DMS153 (cell line): ENCODE measurements around the gene SLC25A15.
A peak's percentile ranks its signal among the peaks of the same experiment; 100 is the strongest.
"Not testable (repeated sequence)": the region's sequence is repeated elsewhere in the genome, so short reads cannot be mapped to it uniquely, and the experiment has no call there.

Experiments
- DNase-seq: peaks from one replicate; lab custom pipeline; 2025; lab: John Stamatoyannopoulos, UW

The SLC25A15 gene

DNA sequence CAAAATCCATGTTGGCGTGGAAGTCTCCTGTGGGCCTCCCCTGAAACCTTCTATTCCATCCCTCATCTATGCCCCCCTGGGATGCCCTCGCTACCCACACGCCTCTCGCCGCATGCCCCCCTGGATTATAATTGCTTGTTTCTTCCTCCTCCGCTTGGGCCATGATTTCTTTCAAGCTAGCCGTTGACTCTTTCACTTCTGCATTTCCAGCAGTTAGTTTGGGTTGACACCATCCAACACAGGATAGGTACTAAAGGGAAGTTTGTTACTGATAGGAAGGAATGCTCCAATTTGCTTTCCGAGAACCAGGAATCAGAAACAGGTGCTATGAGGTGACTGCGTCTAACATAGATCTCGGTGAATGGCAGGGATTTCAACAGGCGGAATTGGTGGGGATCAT is 7.7 kb upstream of the SLC25A15 start:
- no peak for DNase-seq

DNA sequence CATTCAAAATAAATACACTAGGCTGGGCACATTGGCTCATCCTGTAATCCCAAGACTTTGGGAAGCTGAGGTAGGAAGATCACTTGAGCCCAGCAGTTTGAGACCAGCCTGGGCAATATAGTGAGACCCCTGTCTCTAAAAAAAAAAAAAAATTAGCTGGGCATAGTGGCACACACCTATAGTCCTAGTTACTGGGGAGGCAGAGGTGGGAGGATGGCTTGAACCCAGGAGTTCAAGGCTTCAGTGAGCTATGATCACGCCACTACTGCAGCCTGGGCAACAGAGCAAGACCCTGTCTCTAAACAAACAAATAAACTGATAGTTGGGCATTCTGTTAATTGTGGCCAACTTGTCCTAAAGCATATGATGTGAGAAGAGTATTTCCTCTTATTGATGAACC is 6.4 kb upstream of the SLC25A15 start:
- not testable (repeated sequence) for DNase-seq

DNA sequence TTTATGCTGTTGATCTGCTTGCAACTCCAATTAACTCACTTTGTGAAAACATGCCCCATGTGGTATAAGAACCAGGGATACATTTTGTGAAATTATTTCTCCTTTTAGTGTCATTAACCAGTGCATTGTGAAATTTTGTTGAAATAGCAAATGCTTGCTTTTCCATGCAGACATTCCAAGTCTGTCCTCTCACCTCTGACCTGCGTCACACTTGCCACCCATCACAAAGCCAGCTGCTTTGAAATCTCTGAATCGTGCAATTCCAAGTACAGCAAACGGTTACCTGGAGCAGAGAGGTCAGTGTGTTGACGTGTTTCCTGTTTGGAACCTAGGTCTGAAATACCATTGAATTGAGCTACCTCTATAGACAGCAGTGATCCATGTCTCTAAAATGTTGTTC is 4.9 kb upstream of the SLC25A15 start:
- DNase-seq: no peak

DNA sequence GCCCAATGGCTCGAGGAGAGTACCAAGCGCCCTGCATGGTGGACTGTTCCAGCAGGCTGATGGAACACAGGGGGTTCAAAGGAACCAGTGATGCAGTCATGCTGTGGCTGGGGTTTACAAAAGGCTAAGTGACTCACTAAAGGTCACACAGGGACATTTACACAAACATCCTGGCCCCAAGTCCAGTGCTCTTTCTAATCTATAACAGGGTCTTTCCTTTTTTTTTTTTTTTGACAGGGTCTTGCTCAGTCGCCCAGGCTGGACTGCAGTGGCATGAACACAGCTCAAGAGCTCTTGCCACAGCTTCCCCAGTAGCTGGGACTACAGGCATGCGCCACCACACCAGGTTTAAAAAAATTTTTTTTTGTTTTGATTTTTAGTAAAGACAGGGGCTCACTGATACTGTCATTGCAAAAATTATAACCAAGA is 2.8 kb upstream of the SLC25A15 start:
- no peak for DNase-seq

DNA sequence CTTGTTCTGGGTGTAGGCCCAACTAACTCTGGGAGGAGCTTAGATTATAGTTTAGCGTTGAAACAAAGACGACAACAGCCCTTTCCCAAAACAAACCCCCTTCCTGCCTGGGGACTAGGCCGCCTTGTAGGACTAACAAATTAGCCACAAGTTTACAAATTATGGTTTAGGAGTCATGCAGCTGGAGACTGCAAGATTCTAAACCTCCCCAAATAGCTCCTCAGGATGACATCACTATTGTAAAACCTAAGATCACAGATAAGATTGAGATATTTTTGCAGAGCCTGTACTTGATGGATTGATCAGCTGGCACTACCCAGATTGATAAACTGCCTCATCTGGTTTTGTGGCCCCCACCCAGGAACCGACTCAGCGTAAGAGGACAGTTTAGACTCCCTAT is 2.3 kb upstream of the SLC25A15 start:
- DNase-seq: no peak

DNA sequence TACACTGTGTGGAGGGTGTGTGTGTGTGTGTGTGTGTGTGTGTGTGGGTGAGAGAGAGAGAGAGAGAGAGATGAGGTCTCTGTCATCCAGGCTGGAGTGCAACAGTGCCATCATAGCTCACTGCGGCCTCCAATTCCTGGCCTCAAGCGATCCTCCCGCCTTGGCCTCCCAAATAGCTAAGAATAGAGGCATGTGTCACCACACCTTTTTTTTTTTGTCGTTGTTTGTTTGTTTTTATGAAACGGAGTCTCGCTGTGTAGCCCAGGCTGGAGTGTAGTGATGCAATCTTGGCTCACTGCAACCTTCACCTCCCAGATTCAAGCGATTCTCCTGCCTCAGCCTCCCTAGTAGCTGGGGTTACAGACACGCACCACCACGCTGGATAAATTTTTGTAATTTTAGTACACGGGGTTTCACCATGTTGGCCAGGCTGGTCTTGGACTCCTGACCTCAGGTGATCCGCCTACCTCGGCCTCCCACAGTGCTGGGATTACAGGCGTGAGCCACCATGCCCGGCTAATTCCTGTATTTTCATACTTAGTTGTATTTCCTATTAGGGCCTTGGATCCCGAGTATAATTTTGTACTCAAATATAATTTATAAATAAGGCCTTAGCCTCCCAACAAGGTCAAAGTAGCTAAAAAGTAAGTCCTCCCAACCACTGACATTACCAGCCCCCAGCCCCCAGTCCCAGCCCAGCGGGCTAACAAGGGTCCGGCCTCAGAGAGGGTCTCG is 704 bp upstream of the SLC25A15 start:
- DNase-seq: not testable (repeated sequence)

DNA sequence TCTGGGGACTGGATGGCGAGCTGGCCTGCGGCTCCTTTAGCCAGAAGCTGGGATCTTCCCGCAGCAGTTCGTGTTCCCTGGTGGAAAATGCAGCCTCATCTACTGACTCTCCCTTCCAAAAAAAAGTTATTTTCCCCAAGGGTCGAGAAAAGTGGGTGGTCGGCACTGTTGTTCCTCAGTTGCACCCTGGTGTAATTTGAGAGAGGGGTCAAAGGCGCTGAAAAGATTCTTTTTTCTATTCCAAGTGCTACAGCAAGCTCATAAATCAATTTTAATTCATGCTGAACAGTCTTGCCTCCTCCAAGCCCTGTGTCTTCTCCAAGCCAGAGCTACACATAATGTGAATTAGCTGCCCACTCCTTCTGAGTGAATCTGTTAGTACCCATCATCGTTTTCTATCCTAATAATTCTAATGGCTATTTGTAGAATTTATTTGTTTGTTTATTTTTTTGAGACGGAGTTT is 774 bp downstream of the SLC25A15 start:
- no peak for DNase-seq

DNA sequence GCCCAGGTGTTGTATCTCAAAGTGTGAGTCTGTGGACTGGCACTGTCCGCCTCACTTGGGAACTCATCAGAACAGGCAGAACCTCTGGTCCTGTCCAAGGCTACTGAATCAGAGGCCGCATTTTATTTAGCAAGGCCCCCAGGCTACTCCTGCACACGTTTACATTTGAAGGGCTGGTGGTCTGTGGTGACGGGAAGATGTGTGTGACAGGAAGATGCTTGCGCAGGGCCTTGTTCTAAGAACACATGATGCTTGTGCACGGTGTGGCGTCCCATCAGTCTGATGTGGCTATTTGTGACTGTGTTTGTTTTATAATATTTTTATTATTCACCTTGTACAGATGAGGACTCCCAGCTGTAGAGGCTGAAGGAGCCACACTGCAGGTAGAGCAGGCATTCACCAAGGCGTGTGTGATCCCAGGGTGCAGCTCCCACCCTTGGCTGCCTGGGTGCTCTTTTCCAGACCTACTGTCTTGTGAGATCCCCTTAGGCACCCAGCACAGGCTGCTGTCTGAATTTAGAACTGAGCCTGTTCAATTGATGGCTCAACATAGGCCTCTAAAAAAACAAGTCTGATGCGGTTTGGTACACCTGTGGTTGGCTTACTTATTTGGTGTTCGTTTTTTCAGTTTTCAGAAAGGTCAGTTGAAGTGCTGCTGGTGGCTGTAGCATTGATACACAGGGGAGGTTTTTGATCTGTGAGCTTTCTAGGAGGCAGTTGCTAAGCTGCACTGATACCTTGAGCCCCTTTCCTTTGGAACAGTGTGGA is 3.1 kb downstream of the SLC25A15 start:
- DNase-seq: no peak

DNA sequence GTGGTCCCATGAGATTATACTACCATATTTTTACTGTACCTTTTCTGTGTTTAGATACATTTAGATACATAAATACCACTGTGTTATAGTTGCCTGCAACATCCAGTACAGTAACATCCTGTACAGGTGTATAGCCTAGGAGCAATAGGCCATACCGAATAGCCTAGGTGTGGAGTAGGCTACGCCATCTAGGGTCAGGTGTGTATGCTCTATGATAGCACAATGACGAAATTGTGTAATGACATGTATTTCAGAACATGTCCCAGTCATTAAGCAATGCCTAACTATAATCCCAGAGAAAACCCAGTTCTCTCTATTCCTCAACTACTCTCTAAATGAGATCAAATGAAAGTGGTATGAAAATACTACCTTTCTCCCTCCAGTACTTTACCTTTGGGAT is 3.9 kb downstream of the SLC25A15 start:
- no peak for DNase-seq

DNA sequence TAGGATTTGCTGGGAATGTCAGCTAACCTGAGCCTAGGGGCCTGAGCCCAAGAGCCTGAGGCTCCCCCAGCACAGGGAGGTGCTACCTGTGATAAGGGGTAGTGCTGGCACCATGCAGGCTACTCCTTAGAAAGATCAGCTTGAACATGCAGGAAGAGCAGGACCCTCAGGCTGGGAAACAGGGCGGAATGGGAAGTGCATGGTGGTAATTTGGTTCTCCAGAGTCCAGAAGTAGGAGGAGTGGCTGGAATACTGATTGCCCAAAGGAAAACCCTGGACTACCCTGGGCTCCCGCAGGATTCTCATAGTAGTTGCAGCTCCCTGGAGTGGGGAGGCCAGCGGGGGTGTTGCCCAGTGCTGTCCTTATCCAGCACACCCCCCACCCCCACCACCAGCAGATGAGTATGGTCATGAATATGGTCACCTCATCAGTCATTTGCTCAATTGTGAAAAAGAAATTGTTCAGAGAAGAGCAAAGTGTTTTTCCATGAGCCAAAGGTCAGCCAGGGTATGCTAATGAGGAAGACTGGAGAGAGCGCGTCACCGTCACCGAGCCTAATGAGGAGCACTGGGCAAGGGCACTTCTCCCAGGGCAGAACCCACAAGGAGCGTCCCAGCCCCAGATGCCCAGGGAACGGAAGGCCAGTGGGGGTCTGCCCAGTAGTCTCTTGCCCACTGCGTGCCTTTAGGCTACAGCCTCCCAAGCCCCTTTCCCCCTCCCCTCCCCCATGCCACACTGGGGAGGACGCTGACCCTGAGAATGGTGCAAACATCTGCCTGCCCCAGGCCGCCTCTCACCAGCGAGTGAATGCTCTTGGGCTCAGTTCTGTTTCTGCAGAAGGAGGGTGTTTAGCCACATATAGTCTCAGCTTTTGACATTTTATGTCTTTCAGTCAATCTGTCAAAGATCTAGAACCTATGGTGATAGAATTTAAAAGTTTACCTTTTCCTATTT is 5.3 kb downstream of the SLC25A15 start:
- no peak for DNase-seq

DNA sequence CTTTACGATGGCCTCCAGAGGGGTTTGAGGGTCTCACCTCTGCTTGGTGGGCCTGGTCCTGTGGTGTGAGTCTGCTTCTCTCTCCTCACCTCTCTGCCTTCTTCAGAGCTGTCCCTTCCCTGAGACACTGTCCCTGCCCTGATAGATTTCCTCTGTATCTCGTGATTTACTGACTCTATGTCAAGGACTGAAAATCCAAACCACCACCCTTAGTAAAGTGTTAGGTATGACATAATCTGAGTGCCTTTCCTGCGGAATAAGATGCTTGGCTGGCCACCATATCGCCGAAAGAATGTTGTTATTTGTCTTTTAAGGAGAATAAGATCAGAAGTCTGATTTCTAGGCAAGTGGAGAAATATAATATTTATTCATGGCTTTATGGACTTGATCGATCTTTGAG is 7.2 kb downstream of the SLC25A15 start:
- no peak for DNase-seq

DNA sequence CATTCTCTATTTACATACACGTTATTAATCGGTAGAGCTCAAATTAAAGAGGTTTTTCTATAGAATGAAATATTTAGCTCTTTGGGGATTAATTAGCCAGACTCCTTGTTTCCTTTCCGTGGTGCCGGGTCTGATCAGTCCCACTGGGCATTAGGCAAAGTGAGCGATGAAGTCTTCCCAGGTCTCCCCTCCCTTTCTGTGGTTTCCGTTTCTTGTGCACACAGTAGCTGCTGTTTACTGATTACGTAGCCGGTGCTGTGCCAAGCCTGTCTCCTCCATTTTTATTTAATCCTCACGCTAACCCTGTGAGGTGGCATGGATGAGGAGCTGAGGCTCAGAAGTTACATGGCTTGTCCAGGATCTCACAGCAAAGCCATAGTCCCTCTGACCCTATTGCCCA is 9.0 kb downstream of the SLC25A15 start:
- DNase-seq: peak; percentile 68

DNA sequence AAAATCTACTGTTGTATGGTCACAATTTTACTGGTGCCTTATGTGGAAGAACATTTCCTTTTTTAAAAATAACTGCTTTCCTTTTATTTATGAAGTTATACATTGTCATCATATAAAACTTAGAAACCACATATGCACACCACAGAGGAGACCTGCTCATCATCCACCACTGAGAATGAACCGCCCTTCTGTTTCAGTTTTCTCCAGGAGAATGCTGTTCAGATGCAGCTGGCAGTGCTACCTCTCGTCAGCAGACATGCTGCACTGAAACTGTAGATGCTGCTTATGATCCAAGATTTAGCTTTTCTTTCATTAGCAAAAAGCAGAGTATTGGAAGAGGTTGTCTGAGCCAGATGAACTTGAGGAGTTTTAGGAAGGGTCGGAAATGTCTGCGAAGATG is 10.1 kb downstream of the SLC25A15 start:
- no peak for DNase-seq

DNA sequence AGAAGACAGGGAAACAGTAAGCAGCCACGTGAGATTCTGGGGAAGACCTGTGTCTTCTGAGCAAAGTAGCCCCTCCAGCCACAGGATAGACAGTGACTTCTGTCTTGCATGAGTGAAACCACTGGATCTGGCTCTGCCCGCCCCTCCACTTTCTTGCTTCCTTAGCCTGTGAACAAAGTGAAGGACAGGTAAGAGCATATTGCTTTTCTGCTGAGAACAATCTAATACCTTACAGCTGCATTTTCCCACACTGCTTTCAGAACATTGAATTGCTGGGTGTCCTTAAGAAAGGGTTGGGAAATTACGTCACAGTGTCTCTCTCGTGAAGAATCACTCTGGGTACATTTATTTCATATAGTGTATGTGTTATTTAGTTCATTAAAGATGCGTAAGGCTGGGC is 11.1 kb downstream of the SLC25A15 start:
- no peak for DNase-seq

DNA sequence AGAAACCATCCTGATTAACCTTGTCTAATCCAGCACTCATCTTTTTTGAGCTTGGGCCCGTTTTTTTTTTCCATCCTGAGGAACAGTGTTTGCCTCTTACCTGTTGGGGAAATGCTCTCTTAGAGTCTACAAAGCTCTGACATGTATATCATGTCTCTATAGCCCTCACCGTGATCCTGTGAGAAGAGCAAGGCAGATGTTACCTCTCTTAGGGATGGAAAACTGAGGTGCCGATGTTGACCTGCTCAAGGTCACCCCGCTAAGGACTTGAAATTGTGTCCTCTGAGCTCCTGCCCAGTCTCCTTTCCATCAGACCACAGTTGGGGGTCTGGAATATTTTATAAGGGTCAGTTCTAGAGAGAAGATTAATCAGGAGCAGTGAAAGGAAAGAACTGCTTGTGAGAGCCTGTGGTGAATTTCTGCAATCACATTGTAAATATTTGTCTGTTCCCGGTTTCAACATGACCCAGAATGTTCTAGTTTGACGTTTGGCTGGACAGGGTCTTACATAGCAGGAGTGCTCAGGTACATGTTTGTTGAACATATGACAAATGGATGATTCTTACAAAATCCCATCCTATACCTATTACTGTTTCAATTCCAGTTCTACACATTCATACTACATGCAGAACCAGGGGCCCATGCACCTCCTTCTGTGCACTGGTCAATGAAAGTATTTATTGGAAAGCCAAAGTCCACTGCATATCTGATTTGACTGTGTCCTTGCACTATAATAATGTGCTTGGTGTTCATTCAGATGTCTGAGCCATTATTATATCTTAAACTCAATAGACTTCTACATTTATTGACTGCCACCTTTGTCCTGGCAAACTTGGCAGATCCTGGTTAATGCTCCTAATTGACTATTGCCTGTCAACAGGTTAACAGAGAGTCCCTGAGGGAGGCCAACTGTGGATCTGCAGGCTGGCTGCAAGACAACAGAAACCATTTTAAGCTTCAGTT is 12.1 kb downstream of the SLC25A15 start:
- DNase-seq: no peak

DNA sequence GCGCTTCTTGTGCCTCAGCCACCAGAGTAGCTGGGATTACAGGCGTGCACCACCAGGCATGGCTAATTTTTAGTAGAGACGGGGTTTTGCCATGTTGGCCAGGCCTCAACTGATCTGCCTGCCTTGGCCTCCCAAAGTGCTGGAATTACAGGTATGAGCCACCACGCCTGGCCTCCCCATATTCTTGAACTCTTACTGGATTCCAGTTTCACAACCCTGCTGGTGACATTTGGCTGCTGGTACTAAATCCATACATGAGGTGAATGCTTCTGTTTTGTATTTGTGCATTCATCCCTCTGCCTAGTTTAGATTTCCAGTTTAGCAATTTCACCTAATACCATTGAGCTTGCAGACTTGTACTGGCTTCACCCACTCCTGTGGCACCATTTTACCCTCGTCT is 13.9 kb downstream of the SLC25A15 start:
- DNase-seq: no peak

DNA sequence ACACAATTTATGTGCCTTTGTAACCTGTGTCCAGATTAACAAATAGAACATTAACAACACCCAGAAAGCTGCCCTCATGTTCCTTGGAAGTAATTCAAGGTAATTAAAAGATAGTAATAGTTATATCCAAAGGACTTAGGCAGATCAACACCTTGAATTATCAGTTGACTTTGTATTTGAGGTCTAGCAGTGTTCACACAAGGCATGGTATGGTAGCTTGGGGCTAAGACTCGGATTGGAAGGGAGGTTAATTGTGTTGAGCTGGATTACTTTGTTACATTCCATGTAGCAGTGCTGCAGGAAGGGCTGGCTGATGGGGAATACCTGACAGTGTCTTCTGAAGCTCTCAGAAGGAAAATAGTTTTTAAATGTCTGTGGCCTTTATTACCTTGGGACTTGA is 16.8 kb downstream of the SLC25A15 start:
- no peak for DNase-seq

DNA sequence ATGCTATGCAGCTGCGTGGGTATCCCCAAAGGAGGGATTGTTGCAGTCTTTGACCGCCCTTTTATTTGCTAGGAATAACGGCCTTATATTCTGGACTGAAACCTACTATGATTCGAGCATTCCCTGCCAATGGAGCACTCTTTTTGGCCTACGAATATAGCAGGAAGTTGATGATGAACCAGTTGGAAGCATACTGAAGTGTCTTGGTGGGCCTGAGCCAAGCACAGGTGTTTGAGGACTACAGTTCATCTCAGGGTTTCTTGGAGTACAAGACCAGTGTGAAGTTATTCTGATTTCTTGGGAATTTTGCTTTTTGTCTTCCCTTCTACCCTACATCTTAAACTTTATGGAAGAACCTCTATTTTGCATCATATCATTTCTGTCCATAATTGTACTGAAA is 20.1 kb downstream of the SLC25A15 start:
- DNase-seq: no peak

DNA sequence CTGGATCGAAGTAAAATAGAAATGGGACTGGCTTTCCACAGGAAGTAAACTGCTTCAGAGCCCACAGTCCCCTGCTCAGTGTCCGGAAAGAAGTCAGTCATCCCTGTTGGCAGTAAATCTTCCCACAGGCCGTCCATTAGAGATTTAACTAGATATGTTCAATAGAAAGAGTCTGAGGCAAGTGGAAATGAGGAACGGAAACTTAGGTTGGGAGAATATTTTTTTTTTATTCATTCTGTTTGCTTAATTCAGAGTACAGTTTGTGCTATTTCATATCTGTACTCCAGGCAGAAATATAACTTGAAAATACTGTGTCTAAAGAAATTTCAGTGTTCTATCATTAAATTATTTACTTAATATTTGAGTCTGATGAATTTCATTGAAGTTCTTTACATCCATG is 22.7 kb downstream of the SLC25A15 start:
- DNase-seq: no peak

DNA sequence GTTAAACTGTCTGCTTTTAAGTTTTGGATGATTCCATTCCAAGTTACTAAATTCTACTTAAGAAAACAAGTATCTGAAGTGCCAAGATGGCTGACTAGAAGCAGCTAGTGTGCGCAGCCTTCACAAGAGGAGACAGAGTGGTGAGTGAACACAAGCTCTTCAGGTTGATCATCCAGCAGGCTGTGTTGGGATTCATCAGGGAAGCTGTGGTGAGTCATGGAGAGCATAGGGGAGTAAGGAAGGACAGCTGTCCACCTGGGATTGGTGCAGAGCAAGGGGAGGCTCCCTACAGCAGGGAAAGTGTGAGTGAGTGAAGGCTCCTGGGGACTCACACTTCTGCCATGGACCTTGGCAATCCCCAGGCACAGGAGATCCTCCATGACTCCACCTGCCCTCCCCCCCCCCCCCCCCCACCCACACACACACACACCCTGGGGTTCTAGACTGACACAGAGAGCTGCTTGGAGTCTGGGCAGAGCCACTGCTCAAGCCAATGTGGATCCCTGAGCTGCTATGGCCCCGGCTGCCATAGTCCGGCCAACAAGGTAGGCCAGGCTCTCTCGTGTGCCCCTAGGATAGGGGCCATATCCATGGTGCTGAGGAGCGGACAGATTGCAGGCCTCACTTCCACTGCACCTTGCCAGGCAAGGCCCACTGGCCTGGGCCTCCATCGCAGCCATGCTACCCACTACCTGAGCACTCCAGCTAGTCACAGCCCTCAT is 23.5 kb downstream of the SLC25A15 start:
- no peak for DNase-seq
